Fibroblast of lung (primary cell): ENCODE results near the gene CELSR3. TPM values are rescaled to one million over a fixed set of nuclear protein-coding genes. Genes with fewer than 3 reads are reported as not detected.

ENCODE experiments used
- DNase-seq, 2 donors: peaks; one replicate each; pipeline versions ENCODE4 v3.0.0 to v3.0.0-alpha.2; 2010; ENCODE audit warnings: low read depth in 2 of 2
- H2AFZ ChIP-seq: 2 replicates; pipeline ENCODE4 v1.5.1; 2012; ENCODE audit warnings: low read length, control low read depth, inconsistent platforms
- H3K27ac ChIP-seq: 2 replicates; pipeline ENCODE4 v1.5.1; 2011; ENCODE audit warnings: low read length, control low read depth; ENCODE audit not compliant: insufficient read depth
- H3K27me3 ChIP-seq: 2 replicates; pipeline ENCODE4 v1.5.1; 2011; ENCODE audit warnings: mild to moderate bottlenecking, low read length; ENCODE audit not compliant: control insufficient read depth, insufficient read depth
- H3K36me3 ChIP-seq: 2 replicates; pipeline ENCODE4 v1.5.1; 2011; ENCODE audit warnings: low read length; ENCODE audit not compliant: control insufficient read depth, insufficient read depth
- H3K4me1 ChIP-seq: 2 replicates; pipeline ENCODE4 v1.5.1; 2011; ENCODE audit warnings: low read length; ENCODE audit not compliant: control insufficient read depth, insufficient read depth; ENCODE audit errors: extremely low read depth
- H3K4me2 ChIP-seq: 2 replicates; pipeline ENCODE4 v1.5.1; 2011; ENCODE audit warnings: low read length, control low read depth; ENCODE audit not compliant: insufficient read depth; ENCODE audit errors: extremely low read depth
- H3K4me3 ChIP-seq, 4 experiments: fragments of 200-600 bp in 1 of 4; sonication (generic) in 1 of 4; replicated peaks in 1 of 4; 2 replicates each; pipeline ENCODE4 v1.5.1; 2011 to 2016; ENCODE audit warnings: low read length in 4 of 4, low read depth in 3 of 4, mild to moderate bottlenecking in 3 of 4, control low read depth in 2 of 4, inconsistent platforms in 1 of 4, mixed read lengths in 1 of 4; ENCODE audit not compliant: insufficient read depth in 1 of 4; ENCODE audit errors: control extremely low read depth in 1 of 4
- H3K79me2 ChIP-seq: 2 replicates; pipeline ENCODE4 v1.5.1; 2012; ENCODE audit warnings: mild to moderate bottlenecking, low read length, inconsistent platforms; ENCODE audit not compliant: control insufficient read depth, insufficient read depth
- H3K9ac ChIP-seq: 2 replicates; pipeline ENCODE4 v1.5.1; 2011; ENCODE audit warnings: mild to moderate bottlenecking, low read length, control low read depth; ENCODE audit not compliant: insufficient read depth
- H3K9me3 ChIP-seq: 2 replicates; pipeline ENCODE4 v1.5.1; 2012; ENCODE audit warnings: low read depth, low read length; ENCODE audit not compliant: control insufficient read depth, insufficient read depth
- H4K20me1 ChIP-seq: 2 replicates; pipeline ENCODE4 v1.5.1; 2011; ENCODE audit warnings: low read length; ENCODE audit not compliant: control insufficient read depth, insufficient read depth; ENCODE audit errors: extremely low read depth
- CTCF ChIP-seq, 2 donors: IDR thresholded peaks in 1 of 2; conservative IDR thresholded peaks in 1 of 2; 1 replicate in 1 of 2; 2 replicates in 1 of 2; pipeline ENCODE4 v1.5.1; 2011 to 2012; ENCODE audit warnings: low read length in 2 of 2, control low read depth in 1 of 2, inconsistent platforms in 1 of 2, low read depth in 1 of 2, mild to moderate bottlenecking in 1 of 2
- EZH2 ChIP-seq: IDR thresholded peaks from 2 replicates; pipeline ENCODE4 v1.5.1; 2012; ENCODE audit warnings: low read length, control low read depth, mild to moderate bottlenecking; ENCODE audit errors: missing control alignments
- polyA plus RNA-seq, 2 donors: library from polyadenylated mRNA; depleted of rRNA in 1 of 2; stranded (reverse) in 1 of 2; unstranded in 1 of 2; fragments of >200 nt; gene quantifications; 2 replicates each; pipeline ENCODE4 v1.2.1, GENCODE V29; 2011 to 2012; ENCODE audit warnings: missing spikeins in 1 of 2
- total RNA-seq: library from RNA; depleted of rRNA; stranded (reverse); fragments of >200 nt; gene quantifications from 2 replicates; pipeline ENCODE4 v1.2.1, GENCODE V29; 2014

Gene CELSR3
- total and polyA plus RNA-seq, 2 donors (not counting 1 experiment from before 2014, with no cell fraction given), result 0.44 to 2.1 TPM

- Histone ChIP-seq H2AFZ (peak overlapping the region; percentile 10), H3K9ac (no peak overlapping the region), H3K79me2 (no peaks in the 10 kb centered on the region), H3K36me3 (no peaks in the 10 kb centered on the region), H3K4me3 (peak overlapping the region in 2 of 4 experiments; percentile 16 to 49), H3K4me1 (no peaks in the 10 kb centered on the region), H3K4me2 (peak overlapping the region; percentile 52), H3K27ac (no peak overlapping the region), H4K20me1 (no peaks in the 10 kb centered on the region), H3K27me3 (peaks cover 5% of the 10 kb centered on the region), H3K9me3 (no peaks in the 10 kb centered on the region)
- peak; percentile 54 to 70 for DNase-seq
- TF ChIP-seq CTCF (conservative IDR thresholded peaks at IDR 0.05 in 1 of 2, IDR thresholded peaks at IDR 0.05 in 1 of 2; ENCODE audit: low read depth in 1 of 2, low read length in 2 of 2), result peak; percentile 31 to 56
- no peak for TF ChIP-seq EZH2
Observed at GRCh38 chr3:48656061-48656840, 6.4 kb downstream of the CELSR3 start.

- no peak overlapping the region for H3K27ac ChIP-seq
- H3K9me3 ChIP-seq, result no peaks in the 10 kb centered on the region
- TF ChIP-seq EZH2 (no peak), CTCF (conservative IDR thresholded peaks at IDR 0.05 in 1 of 2, IDR thresholded peaks at IDR 0.05 in 1 of 2; ENCODE audit: low read depth in 1 of 2, low read length in 2 of 2) (no peak)
- no peak overlapping the region for H3K4me3 ChIP-seq
- peak overlapping the region; percentile 46 for H3K4me2 ChIP-seq
- no peak overlapping the region for H2AFZ ChIP-seq
- no peaks in the 10 kb centered on the region for H4K20me1 ChIP-seq
- no peak overlapping the region for H3K9ac ChIP-seq
- H3K79me2 ChIP-seq, result no peaks in the 10 kb centered on the region
- no peaks in the 10 kb centered on the region for H3K4me1 ChIP-seq
- peaks cover under 1% of the 10 kb centered on the region for H3K27me3 ChIP-seq
- no peaks in the 10 kb centered on the region for H3K36me3 ChIP-seq
- no peak for DNase-seq
Observed at GRCh38 chr3:48655606-48656005, 7.1 kb downstream of the CELSR3 start.

GRCh38 chr3:48655063-48655462, 7.6 kb downstream of the CELSR3 start:
- Histone ChIP-seq H3K4me3 (no peak overlapping the region), H4K20me1 (no peaks in the 10 kb centered on the region), H3K27me3 (no peaks in the 10 kb centered on the region), H3K4me1 (no peaks in the 10 kb centered on the region), H2AFZ (no peak overlapping the region), H3K9ac (no peak overlapping the region), H3K9me3 (no peaks in the 10 kb centered on the region), H3K4me2 (no peak overlapping the region), H3K36me3 (no peaks in the 10 kb centered on the region), H3K27ac (no peak overlapping the region), H3K79me2 (no peaks in the 10 kb centered on the region)
- DNase-seq, result no peak
- TF ChIP-seq EZH2 (no peak), CTCF (conservative IDR thresholded peaks at IDR 0.05 in 1 of 2, IDR thresholded peaks at IDR 0.05 in 1 of 2; ENCODE audit: low read depth in 1 of 2, low read length in 2 of 2) (no peak)
